HG02973 (cell line): Measurements from ENCODE around the gene LPP.
"Not testable (repeated sequence)": the region's sequence is repeated elsewhere in the genome, so short reads cannot be mapped to it uniquely, and the experiment has no call there.

Experiments
- ATAC-seq: cut with Tn5 transposase; IDR thresholded peaks from one replicate; pipeline ENCODE4 v1.9.1; 2021; ENCODE audit warnings: moderate library complexity; ENCODE audit not compliant: unreplicated experiment

LPP gene

DNA sequence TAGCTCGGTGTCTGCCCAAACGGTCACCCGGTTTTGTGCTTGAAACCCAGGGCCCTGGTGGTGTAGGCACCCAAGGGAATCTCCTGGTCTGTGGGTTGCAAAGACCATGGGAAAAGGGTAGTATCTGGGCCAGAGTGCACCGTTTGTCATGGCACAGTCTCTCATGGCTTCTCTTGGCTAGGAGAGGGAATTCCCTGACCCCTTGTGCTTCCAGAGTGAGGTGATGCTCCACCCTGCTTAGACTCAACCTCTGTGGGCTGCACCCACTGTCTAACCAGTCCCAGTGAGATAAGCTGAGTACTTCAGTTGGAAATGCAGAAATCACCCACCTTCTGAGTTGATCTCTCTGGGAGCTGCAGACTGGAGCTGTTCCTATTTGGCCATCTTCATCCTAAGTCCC is 274.0 kb downstream of the LPP start:
- ATAC-seq, result not testable (repeated sequence)

DNA sequence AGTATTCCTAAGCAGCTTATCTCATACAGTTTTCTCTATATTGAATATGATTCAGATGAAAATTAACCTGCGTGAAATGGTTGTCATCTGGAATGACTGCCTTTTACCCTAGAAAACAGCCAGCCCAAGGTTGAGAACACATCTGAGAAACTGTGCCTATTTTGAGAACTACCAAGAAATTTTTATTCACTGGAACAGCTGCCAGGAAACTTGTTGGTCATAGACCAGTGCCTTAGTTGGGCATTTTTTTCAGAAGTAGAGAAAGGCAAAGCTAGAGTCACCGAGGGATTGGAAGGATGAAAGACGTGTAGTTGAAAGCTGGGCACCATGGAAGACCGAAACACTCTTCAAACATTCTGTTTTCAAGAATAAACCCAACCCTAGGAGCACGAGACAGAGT is 277.1 kb downstream of the LPP start:
- no peak for ATAC-seq

- no peak for ATAC-seq
Observed at GRCh38 chr3:188431553-188431952, 277.6 kb downstream of the LPP start.

GRCh38 chr3:188432802-188433520 is 279.0 kb downstream of the LPP start:
- ATAC-seq, result no peak

GRCh38 chr3:188433521-188434150 is 279.7 kb downstream of the LPP start:
- no peak for ATAC-seq

DNA sequence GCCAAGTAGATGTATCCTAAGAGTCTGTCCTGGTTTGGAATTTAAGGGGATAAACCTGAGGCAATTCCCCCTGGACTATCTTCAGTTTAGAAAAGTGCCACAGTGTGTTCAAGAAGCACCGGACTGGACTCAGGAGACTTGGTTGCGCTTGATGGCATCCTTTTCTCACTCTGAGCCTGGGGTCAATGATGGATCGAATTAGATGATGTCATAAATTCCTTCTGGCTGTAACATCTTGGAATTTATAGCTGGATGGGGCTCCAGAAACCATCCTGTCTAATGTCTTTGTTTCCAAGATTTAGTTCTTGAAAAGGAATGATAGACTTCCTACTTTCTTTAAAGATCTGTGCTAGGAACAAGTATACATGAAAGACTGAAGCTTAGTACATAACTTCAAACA is 280.6 kb downstream of the LPP start:
- no peak for ATAC-seq

DNA sequence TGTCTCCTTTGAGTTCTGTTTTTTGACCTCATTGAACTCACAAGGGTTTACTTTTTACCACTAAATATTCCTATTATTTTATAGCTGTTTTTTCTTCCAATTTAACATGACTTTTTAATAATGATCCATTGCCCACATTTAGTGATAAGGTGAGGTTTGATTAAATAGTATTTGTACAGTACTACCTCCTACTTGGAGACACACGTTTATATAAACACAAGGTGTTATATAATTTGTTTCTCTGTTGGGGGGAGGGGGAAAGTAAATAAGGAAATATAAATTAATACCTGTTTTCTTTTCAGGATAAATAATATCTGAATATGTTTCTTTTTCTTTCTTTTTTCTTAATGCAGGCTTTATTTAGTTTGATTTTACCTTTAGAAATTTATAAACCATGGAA is 281.3 kb downstream of the LPP start:
- no peak for ATAC-seq

DNA sequence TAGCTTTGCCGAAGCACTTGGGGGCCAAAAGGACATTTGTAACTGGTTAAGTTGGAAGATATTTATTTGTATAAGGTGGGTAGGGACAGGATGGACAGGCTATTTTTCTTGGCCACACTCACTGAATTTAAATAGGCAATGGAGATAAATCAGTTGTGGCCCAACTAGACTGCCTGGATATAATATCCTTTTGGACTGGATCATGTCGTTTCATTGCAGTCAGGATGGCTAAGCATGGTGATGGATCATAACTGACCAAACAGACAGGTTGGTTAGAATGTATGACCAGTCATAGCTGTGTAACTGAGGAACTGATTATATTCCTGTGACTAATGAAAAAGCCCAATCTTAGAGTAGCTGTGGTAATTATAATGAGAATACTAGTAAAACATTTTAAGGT is 284.0 kb downstream of the LPP start:
- ATAC-seq, result no peak

GRCh38 chr3:188439080-188439479 is 285.1 kb downstream of the LPP start:
- ATAC-seq, result peak; percentile 91

DNA sequence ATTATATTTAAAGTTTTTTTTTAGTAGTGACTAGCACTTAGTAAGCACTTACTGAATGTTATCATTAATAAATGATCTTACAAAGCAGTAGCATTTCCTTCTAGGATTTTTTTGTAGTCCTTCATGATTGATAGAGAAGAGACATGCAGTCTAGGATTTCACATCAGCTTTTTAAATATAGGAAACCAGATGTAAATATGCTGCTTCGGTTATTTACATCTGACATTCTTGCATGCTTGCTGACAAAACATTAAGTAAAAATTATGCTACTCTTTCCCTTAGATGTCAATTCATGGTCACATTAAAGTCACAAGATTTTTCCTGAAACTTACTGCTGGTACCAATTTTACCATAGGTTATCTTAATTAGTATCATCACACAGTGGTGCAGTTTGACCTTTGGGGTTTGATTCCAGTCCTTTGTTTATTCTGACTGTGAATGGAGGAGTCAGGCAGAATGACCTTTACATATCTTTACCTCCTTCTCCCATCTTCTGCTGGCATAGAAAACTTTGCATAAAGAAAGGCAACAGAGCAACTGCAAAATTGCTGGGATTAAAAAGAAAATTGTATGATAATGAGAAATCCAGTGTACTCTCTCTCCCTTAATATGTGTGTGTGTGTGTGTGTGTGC is 286.5 kb downstream of the LPP start:
- ATAC-seq, result no peak

GRCh38 chr3:188442430-188442829 is 288.5 kb downstream of the LPP start:
- ATAC-seq, result no peak

DNA sequence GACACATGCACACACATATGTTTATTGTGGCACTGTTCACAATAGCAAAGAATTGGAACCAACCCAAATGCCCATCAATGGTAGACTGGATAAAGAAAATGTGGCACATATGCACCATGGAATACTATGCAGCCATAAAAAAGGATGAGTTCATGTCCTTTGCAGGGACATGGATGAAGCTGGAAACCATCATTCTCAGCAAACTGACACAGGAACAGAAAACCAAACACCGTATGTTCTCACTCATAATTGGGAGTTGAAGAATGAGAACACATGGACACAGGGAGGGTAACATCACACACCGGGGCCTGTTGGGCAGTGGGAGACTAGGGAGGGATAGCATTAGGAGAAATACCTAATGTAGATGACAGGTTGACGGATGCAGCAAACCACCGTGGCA is 291.2 kb downstream of the LPP start:
- ATAC-seq, result not testable (repeated sequence)

GRCh38 chr3:188446014-188446413 is 292.1 kb downstream of the LPP start:
- ATAC-seq, result peak; percentile 74

- ATAC-seq, result peak; percentile 55
Observed at GRCh38 chr3:188446766-188447165, 292.8 kb downstream of the LPP start.

DNA sequence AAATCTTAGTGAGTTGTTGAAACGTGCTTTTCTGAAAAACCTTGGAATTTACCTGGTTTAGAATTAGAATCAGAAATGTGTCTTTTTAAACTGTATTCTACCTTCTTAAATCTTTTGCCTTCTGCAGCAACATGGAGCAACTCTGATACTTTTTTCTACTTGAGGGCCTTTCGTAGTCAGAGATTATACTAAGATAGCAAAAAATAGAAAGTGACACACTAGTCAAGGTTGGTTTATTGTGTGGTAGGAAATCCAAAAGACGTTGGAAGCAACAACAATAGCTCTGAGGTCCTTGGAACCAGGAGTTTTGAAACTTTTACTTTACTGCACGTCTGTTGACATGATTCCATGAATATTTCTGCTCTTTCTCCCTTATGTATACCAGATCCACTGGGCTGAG is 294.9 kb downstream of the LPP start:
- ATAC-seq, result no peak

DNA sequence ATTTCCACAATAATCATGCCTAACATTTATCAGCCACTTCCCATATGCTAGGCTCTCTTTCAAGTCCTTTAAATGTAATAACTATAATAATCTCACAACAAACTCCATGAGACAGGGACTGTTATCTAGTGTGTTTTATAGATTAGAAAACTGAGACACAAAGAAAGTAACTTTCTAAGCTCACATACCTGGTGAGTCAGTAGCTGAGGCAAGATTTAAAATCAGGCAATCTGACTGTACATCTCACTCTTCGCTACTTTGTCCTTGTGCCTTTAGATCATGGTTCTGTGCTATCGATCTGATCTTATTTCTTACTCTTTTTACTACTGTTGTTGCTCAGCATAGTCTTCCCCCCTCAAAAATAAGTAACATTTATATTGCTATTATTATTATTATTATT is 295.5 kb downstream of the LPP start:
- no peak for ATAC-seq

- ATAC-seq, result no peak
Observed at GRCh38 chr3:188452158-188452772, 298.3 kb downstream of the LPP start.

GRCh38 chr3:188453431-188454384 is 299.8 kb downstream of the LPP start:
- ATAC-seq, result no peak

GRCh38 chr3:188455748-188456147 is 301.8 kb downstream of the LPP start:
- ATAC-seq, result no peak

DNA sequence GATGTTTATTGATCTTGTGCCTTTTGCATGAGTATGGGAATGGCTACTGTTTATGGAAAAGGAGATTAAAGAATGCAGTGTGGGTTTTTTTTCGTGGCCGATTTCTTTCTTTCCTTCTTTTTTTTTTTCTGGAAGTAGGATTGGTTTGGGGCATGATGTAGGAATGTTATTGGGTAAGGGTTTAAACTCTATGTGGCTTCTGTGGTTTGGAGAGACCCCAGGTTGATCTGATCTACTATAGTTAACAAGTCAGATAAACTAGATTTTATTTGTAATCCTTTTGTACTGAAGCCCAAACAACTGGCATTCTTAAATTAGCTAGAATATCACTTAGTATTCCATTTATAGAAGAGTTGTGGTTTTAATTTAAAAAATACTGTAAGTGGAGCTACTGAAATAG is 304.8 kb downstream of the LPP start:
- no peak for ATAC-seq

GRCh38 chr3:188465311-188465710 is 311.4 kb downstream of the LPP start:
- no peak for ATAC-seq
